HG03571 (cell line): ENCODE results near the gene HEATR5B.
"Not testable (repeated sequence)": the region's sequence is repeated elsewhere in the genome, so short reads cannot be mapped to it uniquely, and the experiment has no call there.

Experiments used
- ATAC-seq: cut with Tn5 transposase; IDR thresholded peaks from one replicate; pipeline ENCODE4 v1.9.1; 2021; ENCODE audit not compliant: unreplicated experiment

Gene HEATR5B

GRCh38 chr2:37068686-37069085 lies 15.5 kb downstream of the HEATR5B start:
- ATAC-seq: no peak

GRCh38 chr2:37061776-37062175 lies 22.4 kb downstream of the HEATR5B start:
- no peak for ATAC-seq

GRCh38 chr2:37061013-37061711 lies 23.0 kb downstream of the HEATR5B start:
- no peak for ATAC-seq

GRCh38 chr2:37060446-37060845 lies 23.7 kb downstream of the HEATR5B start:
- ATAC-seq: no peak

- ATAC-seq: no peak
Observed at GRCh38 chr2:37059841-37060240, 24.3 kb downstream of the HEATR5B start.

GRCh38 chr2:37052600-37053332 lies 31.4 kb downstream of the HEATR5B start:
- ATAC-seq: no peak

- ATAC-seq: no peak
Observed at GRCh38 chr2:37039580-37039979, 44.6 kb downstream of the HEATR5B start.

- no peak for ATAC-seq
Observed at GRCh38 chr2:37037771-37038170, 46.4 kb downstream of the HEATR5B start.

GRCh38 chr2:37029758-37030157 lies 54.4 kb downstream of the HEATR5B start:
- no peak for ATAC-seq

GRCh38 chr2:37026050-37026449 lies 58.1 kb downstream of the HEATR5B start:
- ATAC-seq: no peak

GRCh38 chr2:37020887-37021796 lies 63.0 kb downstream of the HEATR5B start:
- ATAC-seq: no peak

GRCh38 chr2:37020212-37020886 lies 63.8 kb downstream of the HEATR5B start:
- no peak for ATAC-seq

GRCh38 chr2:37013315-37013641 lies 70.9 kb downstream of the HEATR5B start:
- peak; percentile 6 for ATAC-seq

- peak; percentile 40 for ATAC-seq
Observed at GRCh38 chr2:37011130-37011529, 73.0 kb downstream of the HEATR5B start.

GRCh38 chr2:37005118-37005868 lies 78.9 kb downstream of the HEATR5B start:
- ATAC-seq: peak; percentile 98

GRCh38 chr2:37000988-37001556 lies 83.1 kb downstream of the HEATR5B start:
- no peak for ATAC-seq

GRCh38 chr2:37000318-37000717 lies 83.9 kb downstream of the HEATR5B start:
- no peak for ATAC-seq

GRCh38 chr2:36999416-36999815 lies 84.8 kb downstream of the HEATR5B start:
- ATAC-seq: not testable (repeated sequence)

GRCh38 chr2:36993841-36994620 lies 90.1 kb downstream of the HEATR5B start:
- ATAC-seq: no peak
